HG03378 (cell line): ENCODE measurements around the gene LAYN.

Source experiments
- ATAC-seq: cut with Tn5 transposase; IDR thresholded peaks from one replicate; pipeline ENCODE4 v1.9.1; 2021; ENCODE audit warnings: mild to moderate bottlenecking, moderate library complexity; ENCODE audit not compliant: unreplicated experiment

Gene LAYN

GRCh38 chr11:111530091-111530490, 10.4 kb upstream of the LAYN start:
- ATAC-seq = no peak

- ATAC-seq = no peak
Observed at GRCh38 chr11:111531136-111531535, 9.4 kb upstream of the LAYN start.

GRCh38 chr11:111531687-111532364, 8.7 kb upstream of the LAYN start:
- peak; percentile 76 for ATAC-seq

GRCh38 chr11:111532365-111532709, 8.2 kb upstream of the LAYN start:
- ATAC-seq = no peak

GRCh38 chr11:111535281-111535680, 5.2 kb upstream of the LAYN start:
- no peak for ATAC-seq

- ATAC-seq = no peak
Observed at GRCh38 chr11:111537336-111537860, 3.1 kb upstream of the LAYN start.

- no peak for ATAC-seq
Observed at GRCh38 chr11:111538407-111539114, 2.0 kb upstream of the LAYN start.

GRCh38 chr11:111539426-111540113, 950 bp upstream of the LAYN start:
- no peak for ATAC-seq

- no peak for ATAC-seq
Observed at GRCh38 chr11:111540937-111541253, 375 bp downstream of the LAYN start.

- no peak for ATAC-seq
Observed at GRCh38 chr11:111541254-111542061, 938 bp downstream of the LAYN start.

GRCh38 chr11:111542606-111543275, 2.2 kb downstream of the LAYN start:
- ATAC-seq = no peak

- no peak for ATAC-seq
Observed at GRCh38 chr11:111548525-111548924, 8.0 kb downstream of the LAYN start.

GRCh38 chr11:111549196-111549868, 8.8 kb downstream of the LAYN start:
- ATAC-seq = no peak

GRCh38 chr11:111549869-111550203, 9.3 kb downstream of the LAYN start:
- no peak for ATAC-seq

GRCh38 chr11:111550258-111550657, 9.7 kb downstream of the LAYN start:
- no peak for ATAC-seq

- no peak for ATAC-seq
Observed at GRCh38 chr11:111554532-111554931, 14.0 kb downstream of the LAYN start.

GRCh38 chr11:111555255-111555654, 14.7 kb downstream of the LAYN start:
- no peak for ATAC-seq

GRCh38 chr11:111557425-111558111, 17.0 kb downstream of the LAYN start:
- ATAC-seq = no peak

GRCh38 chr11:111559800-111560464, 19.4 kb downstream of the LAYN start:
- ATAC-seq = no peak
